COLO668 (cell line): ENCODE data around the gene CASP2.
"Not testable (repeated sequence)": the region's sequence is repeated elsewhere in the genome, so short reads cannot be mapped to it uniquely, and the experiment has no call there.

ENCODE experiments used
- DNase-seq: peaks from one replicate; lab custom pipeline; 2025; ENCODE audit not compliant: unreplicated experiment; lab: John Stamatoyannopoulos, UW

The CASP2 gene

GRCh38 chr7:143263266-143264195 is 24.6 kb upstream of the CASP2 start, which contains the start of gene GSTK1:
Gene GSTK1 (plus strand): TSS chr7:143263441. CDS start chr7:143263514, 73 bp downstream.
- peak; percentile 77 for DNase-seq

- DNase-seq, result not testable (repeated sequence)
Measured at GRCh38 chr7:143264196-143264568, 24.0 kb upstream of the CASP2 start.

- DNase-seq, result no peak
Measured at GRCh38 chr7:143265017-143265693, 23.0 kb upstream of the CASP2 start.

- DNase-seq, result no peak
Measured at GRCh38 chr7:143269251-143269650, 18.9 kb upstream of the CASP2 start.

- DNase-seq, result no peak
Measured at GRCh38 chr7:143271240-143271639, 16.9 kb upstream of the CASP2 start.

GRCh38 chr7:143272871-143273270 is 15.3 kb upstream of the CASP2 start:
- no peak for DNase-seq

- no peak for DNase-seq
Measured at GRCh38 chr7:143279186-143280098, 8.7 kb upstream of the CASP2 start.

- DNase-seq, result no peak
Measured at GRCh38 chr7:143280160-143280559, 8.0 kb upstream of the CASP2 start.

- no peak for DNase-seq
Measured at GRCh38 chr7:143280566-143280965, 7.6 kb upstream of the CASP2 start.

GRCh38 chr7:143281529-143281928 is 6.6 kb upstream of the CASP2 start:
- DNase-seq, result no peak

GRCh38 chr7:143282124-143282523 is 6.0 kb upstream of the CASP2 start:
- no peak for DNase-seq

- DNase-seq, result no peak
Measured at GRCh38 chr7:143283381-143283780, 4.8 kb upstream of the CASP2 start.

GRCh38 chr7:143284591-143285469 is 3.3 kb upstream of the CASP2 start, which contains the start of gene TMEM139:
Gene TMEM139 (plus strand): TSS chr7:143284958. CDS start chr7:143285958, 1,000 bp downstream.
- no peak for DNase-seq

GRCh38 chr7:143285470-143285778 is 2.7 kb upstream of the CASP2 start:
- no peak for DNase-seq

- DNase-seq, result no peak
Measured at GRCh38 chr7:143285806-143286521, 2.2 kb upstream of the CASP2 start.

GRCh38 chr7:143286522-143286890 is 1.6 kb upstream of the CASP2 start:
- DNase-seq, result no peak

- DNase-seq, result no peak
Measured at GRCh38 chr7:143287339-143287934, 714 bp upstream of the CASP2 start.

- no peak for DNase-seq
Measured at GRCh38 chr7:143288836-143289235, 685 bp downstream of the CASP2 start.

- DNase-seq, result no peak
Measured at GRCh38 chr7:143289421-143289820, 1.3 kb downstream of the CASP2 start.
